PC-3 (cell line): Measurements from ENCODE around the gene BRI3. TPM values are rescaled to one million over a fixed set of nuclear protein-coding genes. Genes with fewer than 3 reads are reported as not detected.

Experiments used
- ATAC-seq: fragments of 200-7000 bp; cut with Tn5 transposase; 2 replicates; pipeline ENCODE4 v1.9.1; 2020; ENCODE audit warnings: mild to moderate bottlenecking, moderate library complexity
- BruUV-seq: library from RNA; stranded (reverse); fragments of 400-500 nt; replicated peaks from 2 replicates; lab custom pipeline; 2021; lab: Mats Ljungman, UMichigan
- CTCF ChIA-PET: fragments of 300-600 bp; sonication (Branson Sonifier 250); formaldehyde crosslinking; loops from one replicate; lab custom pipeline; 2022; ENCODE audit warnings: antibody characterized with exemption; lab: Charles Lee
- POLR2A ChIA-PET: fragments of 300-600 bp; sonication (Branson Sonifier 250); formaldehyde crosslinking; loops from one replicate; lab custom pipeline; 2022; ENCODE audit warnings: antibody characterized with exemption; ENCODE audit not compliant: unreplicated experiment; lab: Charles Lee
- DNase-seq: peaks from one replicate; pipeline ENCODE4 v3.0.0-alpha.2; 2015
- H2AFZ ChIP-seq: fragments of 300-600 bp; sonication (generic); 2 replicates; pipeline ENCODE4 v1.6.0; 2016; ENCODE audit warnings: antibody characterized with exemption, low read length
- H3F3A ChIP-seq: fragments of 300-600 bp; sonication (generic); one replicate; pipeline ENCODE4 v1.6.0; 2017; ENCODE audit warnings: antibody characterized with exemption, low read length, control low read depth, mild to moderate bottlenecking; ENCODE audit not compliant: unreplicated experiment
- H3K27ac ChIP-seq: fragments of 300-600 bp; sonication (generic); 2 replicates; pipeline ENCODE4 v1.5.1; 2016; ENCODE audit warnings: mild to moderate bottlenecking, low read length
- H3K27me3 ChIP-seq: fragments of 300-600 bp; sonication (generic); 2 replicates; pipeline ENCODE4 v1.6.1; 2016; ENCODE audit warnings: low read length, mixed read lengths
- H3K36me3 ChIP-seq: fragments of 300-600 bp; sonication (generic); 2 replicates; pipeline ENCODE4 v1.6.1; 2016; ENCODE audit warnings: low read depth, mixed run types, low read length, mixed read lengths
- H3K4me1 ChIP-seq: fragments of 300-600 bp; sonication (generic); 2 replicates; pipeline ENCODE4 v1.5.1; 2016; ENCODE audit warnings: low read length; ENCODE audit not compliant: insufficient read depth
- H3K4me2 ChIP-seq: fragments of 300-600 bp; sonication (generic); 2 replicates; pipeline ENCODE4 v1.6.0; 2016; ENCODE audit warnings: low read length
- H3K4me3 ChIP-seq: fragments of 300-600 bp; sonication (generic); 2 replicates; pipeline ENCODE4 v1.5.1; 2016; ENCODE audit warnings: mild to moderate bottlenecking, low read length, mixed read lengths
- H3K79me2 ChIP-seq: fragments of 300-600 bp; sonication (generic); 2 replicates; pipeline ENCODE4 v1.6.1; 2017; ENCODE audit warnings: low read length, mixed read lengths
- H3K9ac ChIP-seq: fragments of 300-600 bp; sonication (generic); 2 replicates; pipeline ENCODE4 v1.6.0; 2016; ENCODE audit warnings: mild to moderate bottlenecking, low read length
- H3K9me2 ChIP-seq: fragments of 300-600 bp; sonication (generic); replicated peaks from 2 replicates; pipeline ENCODE4 v1.6.1; 2016; ENCODE audit warnings: mixed run types, low read length, mixed read lengths
- H3K9me3 ChIP-seq: fragments of 300-600 bp; sonication (generic); 2 replicates; pipeline ENCODE4 v1.6.1; 2016; ENCODE audit warnings: low read length, mixed read lengths
- H4K20me1 ChIP-seq: fragments of 300-600 bp; sonication (generic); 2 replicates; pipeline ENCODE4 v1.6.1; 2016; ENCODE audit warnings: low read length, mixed read lengths
- CTCF ChIP-seq: fragments of 300-600 bp; sonication (generic); conservative IDR thresholded peaks from 2 replicates; pipeline ENCODE4 v1.5.1; 2017; ENCODE audit warnings: antibody characterized with exemption, low read depth, mild to moderate bottlenecking, low read length
- EZH2 ChIP-seq: fragments of 300-600 bp; sonication (generic); IDR thresholded peaks from one replicate; pipeline ENCODE4 v1.6.1; 2017; ENCODE audit warnings: antibody characterized with exemption, mild to moderate bottlenecking, low read length; ENCODE audit not compliant: unreplicated experiment
- EZH2phosphoT487 ChIP-seq: fragments of 300-600 bp; sonication (generic); IDR thresholded peaks from 2 replicates; pipeline ENCODE4 v1.6.1; 2018; ENCODE audit warnings: mild to moderate bottlenecking, antibody characterized with exemption, low read length, borderline replicate concordance
- intact Hi-C: fragments of 100-400 bp; cut with micrococcal nuclease; formaldehyde crosslinking; loops from 2 replicates; pipeline ENCODE4 v1.9.0; 2023
- total RNA-seq: library from RNA; depleted of rRNA; stranded (reverse); fragments of >200 nt; gene quantifications from 2 replicates; pipeline ENCODE4 v1.2.3, GENCODE V29; 2014

The BRI3 gene
- total RNA-seq, 1 experiment from 2014 or later: 55.0 TPM

GRCh38 chr7:98267303-98267702, 14.2 kb upstream of the BRI3 start:
- Histone ChIP-seq H3K9me3 (no peaks in the 10 kb centered on the region), H3K4me3 (no peak overlapping the region), H3F3A (no peaks in the 10 kb centered on the region), H3K36me3 (no peaks in the 10 kb centered on the region), H3K4me1 (no peaks in the 10 kb centered on the region), H4K20me1 (no peaks in the 10 kb centered on the region), H3K27ac (no peak overlapping the region), H3K9ac (no peak overlapping the region), H3K4me2 (no peak overlapping the region), H3K27me3 (no peaks in the 10 kb centered on the region), H3K79me2 (no peaks in the 10 kb centered on the region), H2AFZ (no peak overlapping the region), H3K9me2 (no peaks in the 10 kb centered on the region)
- TF ChIP-seq EZH2phosphoT487 (no peak), EZH2 (no peak), CTCF (no peak)
- BruUV-seq: no TSS peak
- DNase-seq (no peak), ATAC-seq (no peak)
- ChIA-PET POLR2A (no interaction called here), CTCF (no interaction called here)
- intact Hi-C loops: no loop called here

GRCh38 chr7:98276241-98276761, 5.2 kb upstream of the BRI3 start:
- POLR2A ChIA-PET: no interaction called here
- DNase-seq (peak; percentile 65), ATAC-seq (peak; percentile 63)

More at GRCh38 chr7:98276241-98276761, 5.2 kb upstream of the BRI3 start:
- no peaks in the 10 kb centered on the region for H3K9me3 ChIP-seq
- CTCF ChIA-PET: no interaction called here
- no peak overlapping the region for H3K4me3 ChIP-seq
- no peaks in the 10 kb centered on the region for H3K36me3 ChIP-seq
- BruUV-seq: no TSS peak
- no peak overlapping the region for H3K9ac ChIP-seq
- H3K27ac ChIP-seq: peak overlapping the region; percentile 44
- no peaks in the 10 kb centered on the region for H3K9me2 ChIP-seq
- peaks cover 11% of the 10 kb centered on the region for H3K4me1 ChIP-seq
- no peaks in the 10 kb centered on the region for H3K27me3 ChIP-seq
- H3K79me2 ChIP-seq: no peaks in the 10 kb centered on the region
- no peaks in the 10 kb centered on the region for H3F3A ChIP-seq
- no peak for TF ChIP-seq EZH2
- no peak for TF ChIP-seq EZH2phosphoT487
- TF ChIP-seq CTCF: no peak
- H4K20me1 ChIP-seq: no peaks in the 10 kb centered on the region
- intact Hi-C loops: loop anchor here (10.0 kb wide), 1 partner anchor 1548 kb away; the partner anchor contains the start of gene CYP3A43
- H3K4me2 ChIP-seq: no peak overlapping the region
- H2AFZ ChIP-seq: no peak overlapping the region
